CD14-positive monocyte (primary cell): ENCODE measurements around the gene SBF1. TPM values are rescaled to one million over a fixed set of nuclear protein-coding genes. Genes with fewer than 3 reads are reported as not detected.

ENCODE experiments used
- DNase-seq, 3 donors: peaks; one replicate each; pipeline ENCODE4 v3.0.0-alpha.2; 2011 to 2022
- H2AFZ ChIP-seq: 2 replicates; pipeline ENCODE4 v1.6.0; 2012; ENCODE audit warnings: mild to moderate bottlenecking, low read depth, low read length, inconsistent platforms; ENCODE audit not compliant: insufficient read depth, poor library complexity, severe bottlenecking
- H3K27ac ChIP-seq, 2 donors: 1 replicate in 1 of 2; 2 replicates in 1 of 2; pipeline ENCODE4 v1.5.1; 2012 to 2013; ENCODE audit warnings: low read length in 2 of 2, control low read depth in 1 of 2, inconsistent platforms in 1 of 2, low read depth in 1 of 2, mild to moderate bottlenecking in 1 of 2
- H3K27me3 ChIP-seq, 2 donors: one replicate each; pipeline versions ENCODE4 v1.6.0 to v1.6.1; 2011 to 2013; ENCODE audit warnings: low read length in 2 of 2; ENCODE audit not compliant: control insufficient read depth in 2 of 2, insufficient read depth in 2 of 2
- H3K36me3 ChIP-seq, 2 donors: replicated peaks in 1 of 2; 1 replicate in 1 of 2; 2 replicates in 1 of 2; pipeline versions ENCODE4 v1.5.1 to v1.6.1; 2012 to 2013; ENCODE audit warnings: low read length in 2 of 2, control low read depth in 1 of 2, inconsistent platforms in 1 of 2, mild to moderate bottlenecking in 1 of 2; ENCODE audit not compliant: insufficient read depth in 2 of 2, control insufficient read depth in 1 of 2
- H3K4me1 ChIP-seq, 2 donors: 1 replicate in 1 of 2; 2 replicates in 1 of 2; pipeline versions ENCODE4 v1.5.1 to v1.6.1; 2012 to 2013; ENCODE audit warnings: low read length in 2 of 2, control low read depth in 1 of 2, inconsistent platforms in 1 of 2, mild to moderate bottlenecking in 1 of 2, moderate library complexity in 1 of 2; ENCODE audit not compliant: insufficient read depth in 2 of 2, control insufficient read depth in 1 of 2
- H3K4me2 ChIP-seq: replicated peaks from 2 replicates; pipeline ENCODE3; 2012; ENCODE audit warnings: low read length, moderate library complexity, mild to moderate bottlenecking; ENCODE audit not compliant: poor library complexity, severe bottlenecking; ENCODE audit errors: extremely low read depth
- H3K4me3 ChIP-seq, 3 experiments: fragments of 200-600 bp in 1 of 3; sonication (generic) in 1 of 3; replicated peaks in 1 of 3; 1 replicate in 2 of 3; 2 replicates in 1 of 3; pipeline ENCODE4 v1.5.1; 2011 to 2013; ENCODE audit warnings: low read length in 3 of 3, mild to moderate bottlenecking in 3 of 3, control low read depth in 2 of 3, low read depth in 2 of 3, inconsistent platforms in 1 of 3, moderate library complexity in 1 of 3
- H3K79me2 ChIP-seq: 2 replicates; pipeline ENCODE4 v1.6.0; 2012; ENCODE audit warnings: mild to moderate bottlenecking, control low read depth, inconsistent platforms, low read length, moderate library complexity; ENCODE audit not compliant: insufficient read depth
- H3K9ac ChIP-seq: 2 replicates; pipeline ENCODE4 v1.6.0; 2017; ENCODE audit warnings: low read length, mild to moderate bottlenecking; ENCODE audit not compliant: insufficient read depth, poor library complexity, severe bottlenecking
- H3K9me3 ChIP-seq, 2 donors: replicated peaks in 1 of 2; 1 replicate in 1 of 2; 2 replicates in 1 of 2; pipeline versions ENCODE4 v1.5.1 to v1.6.1; 2012 to 2013; ENCODE audit warnings: low read length in 2 of 2, control low read depth in 1 of 2; ENCODE audit not compliant: control insufficient read depth in 1 of 2, insufficient read depth in 1 of 2
- H4K20me1 ChIP-seq: 2 replicates; pipeline ENCODE4 v1.6.0; 2012; ENCODE audit warnings: mild to moderate bottlenecking, low read length, control low read depth, moderate library complexity; ENCODE audit not compliant: insufficient read depth
- H3K27ac Mint-ChIP-seq, 7 donors: one replicate each; pipeline ENCODE4 v1.8.0; 2020; ENCODE audit warnings: mild to moderate bottlenecking in 7 of 7, mixed read lengths in 7 of 7, moderate library complexity in 6 of 7, inconsistent platforms in 2 of 7
- H3K27me3 Mint-ChIP-seq, 3 donors: one replicate each; pipeline ENCODE4 v1.8.0; 2021 to 2022; ENCODE audit warnings: low read depth in 3 of 3, mild to moderate bottlenecking in 3 of 3, mixed read lengths in 3 of 3, moderate library complexity in 3 of 3, inconsistent platforms in 1 of 3
- H3K36me3 Mint-ChIP-seq, 2 donors: one replicate each; pipeline ENCODE4 v1.8.0; 2020; ENCODE audit warnings: mixed read lengths in 2 of 2, inconsistent platforms in 1 of 2, mild to moderate bottlenecking in 1 of 2
- H3K4me1 Mint-ChIP-seq: one replicate; pipeline ENCODE4 v1.8.0; 2020; ENCODE audit warnings: mild to moderate bottlenecking, mixed read lengths
- H3K4me3 Mint-ChIP-seq, 2 donors: one replicate each; pipeline ENCODE4 v1.8.0; 2020; ENCODE audit warnings: mild to moderate bottlenecking in 2 of 2, mixed read lengths in 2 of 2, moderate library complexity in 1 of 2
- H3K9me3 Mint-ChIP-seq, 7 donors: one replicate each; pipeline ENCODE4 v1.8.0; 2020 to 2022; ENCODE audit warnings: mixed read lengths in 7 of 7, mild to moderate bottlenecking in 6 of 7, moderate library complexity in 6 of 7, inconsistent platforms in 2 of 7
- WGBS: methylation state at CpG from one replicate; pipeline ENCODE4 v1.1.5; 2013; ENCODE audit warnings: missing lambda C conversion rate; ENCODE audit not compliant: insufficient coverage; 5-methylcytosine and 5-hydroxymethylcytosine counted together
- intact Hi-C, 2 donors: fragments of 100-400 bp; cut with micrococcal nuclease; formaldehyde crosslinking; loops; one replicate each; pipeline versions ENCODE4 v1.15.0 to v1.15.1; 2023
- polyA plus RNA-seq, 3 donors: library from polyadenylated mRNA; depleted of rRNA in 1 of 3; unstranded in 2 of 3; stranded (reverse) in 1 of 3; fragments of 300-500 nt in 2 of 3; fragments of >200 nt in 1 of 3; fragmentation: Illumina TruSeq in 2 of 3; gene quantifications; 1 replicate in 2 of 3; 2 replicates in 1 of 3; pipeline ENCODE4 v1.2.3, GENCODE V29; 2012 to 2021
- TF ChIP-seq, protein P1 (sequence below): fragments of 200-600 bp; IDR thresholded peaks from one replicate; pipeline ENCODE4 v1.8.0; 2022; ENCODE audit warnings: antibody characterized with exemption, mild to moderate bottlenecking

The SBF1 gene
- polyA plus RNA-seq, 3 donors: 4.0 to 45.9 (median 6.2) TPM

DNA sequence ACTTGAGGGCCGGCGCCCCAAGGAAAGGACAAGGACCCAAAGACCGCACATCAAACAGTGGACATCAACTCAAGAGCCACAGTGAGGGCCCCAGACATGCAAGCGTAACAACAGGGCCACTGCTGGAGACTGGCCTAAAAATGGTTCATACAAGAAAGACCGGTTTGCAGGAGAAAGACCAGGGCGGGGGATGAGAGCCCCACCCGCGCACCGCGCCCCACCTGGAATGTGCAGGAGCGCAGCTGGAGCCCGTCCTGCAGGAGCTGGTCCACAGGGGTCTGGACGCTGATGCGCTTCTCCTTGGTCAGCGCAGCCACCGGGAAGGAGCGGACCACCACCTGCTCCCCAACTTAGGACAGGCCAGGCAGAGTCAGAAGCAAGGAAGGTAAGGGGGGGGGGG, 13.9 kb downstream of the SBF1 start:
- DNase-seq: no peak
- no peaks in the 10 kb centered on the region for H3K4me1 ChIP-seq
- H3K9me3 ChIP-seq: no peaks in the 10 kb centered on the region
- TF ChIP-seq, protein P1, sequence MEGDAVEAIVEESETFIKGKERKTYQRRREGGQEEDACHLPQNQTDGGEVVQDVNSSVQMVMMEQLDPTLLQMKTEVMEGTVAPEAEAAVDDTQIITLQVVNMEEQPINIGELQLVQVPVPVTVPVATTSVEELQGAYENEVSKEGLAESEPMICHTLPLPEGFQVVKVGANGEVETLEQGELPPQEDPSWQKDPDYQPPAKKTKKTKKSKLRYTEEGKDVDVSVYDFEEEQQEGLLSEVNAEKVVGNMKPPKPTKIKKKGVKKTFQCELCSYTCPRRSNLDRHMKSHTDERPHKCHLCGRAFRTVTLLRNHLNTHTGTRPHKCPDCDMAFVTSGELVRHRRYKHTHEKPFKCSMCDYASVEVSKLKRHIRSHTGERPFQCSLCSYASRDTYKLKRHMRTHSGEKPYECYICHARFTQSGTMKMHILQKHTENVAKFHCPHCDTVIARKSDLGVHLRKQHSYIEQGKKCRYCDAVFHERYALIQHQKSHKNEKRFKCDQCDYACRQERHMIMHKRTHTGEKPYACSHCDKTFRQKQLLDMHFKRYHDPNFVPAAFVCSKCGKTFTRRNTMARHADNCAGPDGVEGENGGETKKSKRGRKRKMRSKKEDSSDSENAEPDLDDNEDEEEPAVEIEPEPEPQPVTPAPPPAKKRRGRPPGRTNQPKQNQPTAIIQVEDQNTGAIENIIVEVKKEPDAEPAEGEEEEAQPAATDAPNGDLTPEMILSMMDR: no peak
- no peak overlapping the region for H3K4me3 ChIP-seq
- intact Hi-C loops: no loop called here
- Mint-ChIP-seq H3K27me3 (peaks cover 0 to 2% (median 0%) of the 10 kb centered on the region in 3 donors), H3K27ac (no peak overlapping the region), H3K36me3 (peaks cover 75 to 94% of the 10 kb centered on the region in 2 donors), H3K4me3 (no peak overlapping the region), H3K4me1 (no peaks in the 10 kb centered on the region), H3K9me3 (peaks cover 0 to 3% (median 0%) of the 10 kb centered on the region in 7 donors)
- H3K79me2 ChIP-seq: no peaks in the 10 kb centered on the region
- 96% methylated on average over 17 of the region's 17 CpGs for WGBS
- H3K27ac ChIP-seq: no peak overlapping the region
- no peak overlapping the region for H3K4me2 ChIP-seq
- H3K36me3 ChIP-seq: peaks cover 94 to 98% of the 10 kb centered on the region in 2 donors
- H2AFZ ChIP-seq: no peak overlapping the region
- peaks cover 13% of the 10 kb centered on the region for H4K20me1 ChIP-seq
- H3K9ac ChIP-seq: no peak overlapping the region
- no peaks in the 10 kb centered on the region for H3K27me3 ChIP-seq

DNA sequence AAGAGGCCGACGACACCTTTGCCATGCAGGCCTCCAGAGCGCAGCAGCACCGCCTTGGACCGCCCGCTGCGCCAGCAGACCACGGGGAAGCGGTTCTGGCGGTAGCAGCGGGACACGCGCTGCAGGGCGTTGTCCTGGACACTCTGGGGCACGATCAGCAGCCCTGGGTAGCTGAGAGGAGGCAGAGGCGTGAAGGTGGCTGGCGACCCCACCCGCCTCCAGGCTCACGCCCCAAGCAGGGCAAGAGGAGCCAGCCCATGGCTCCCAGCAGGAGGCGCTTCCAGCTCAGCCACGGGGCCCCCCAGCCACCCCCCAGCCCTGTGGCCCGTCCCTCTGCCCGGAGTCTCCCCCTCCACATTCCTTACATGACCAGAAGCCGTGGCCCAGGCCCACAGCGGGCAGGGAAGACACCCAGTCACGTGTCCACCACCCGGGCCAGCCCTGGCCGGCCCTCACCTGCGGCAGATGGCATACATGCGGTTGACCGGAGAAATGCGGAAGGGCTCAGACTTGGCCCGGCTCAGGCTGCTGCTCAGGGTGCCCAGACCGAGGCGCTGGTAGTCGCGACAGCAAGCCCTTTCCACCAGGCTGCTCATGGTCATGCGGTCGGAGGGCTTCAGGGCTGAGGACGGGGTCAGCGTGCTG, 15.2 kb downstream of the SBF1 start:
- intact Hi-C loops: no loop called here
- H3K36me3 Mint-ChIP-seq: peaks cover 73 to 93% of the 10 kb centered on the region in 2 donors

More for the DNA sequence above, 15.2 kb downstream of the SBF1 start:
- DNase-seq: no peak
- no peak overlapping the region for H3K9ac ChIP-seq
- peaks cover 0 to 3% (median 0%) of the 10 kb centered on the region in 3 donors for H3K27me3 Mint-ChIP-seq
- H3K9me3 Mint-ChIP-seq: peaks cover 0 to 3% (median 0%) of the 10 kb centered on the region in 7 donors
- no peaks in the 10 kb centered on the region for H3K27me3 ChIP-seq
- H2AFZ ChIP-seq: no peak overlapping the region
- no peak overlapping the region for H3K27ac Mint-ChIP-seq
- H3K79me2 ChIP-seq: no peaks in the 10 kb centered on the region
- no peaks in the 10 kb centered on the region for H3K9me3 ChIP-seq
- no peak overlapping the region for H3K27ac ChIP-seq
- no peak overlapping the region for H3K4me3 ChIP-seq
- no peaks in the 10 kb centered on the region for H3K4me1 Mint-ChIP-seq
- H3K36me3 ChIP-seq: peaks cover 94 to 98% of the 10 kb centered on the region in 2 donors
- no peaks in the 10 kb centered on the region for H3K4me1 ChIP-seq
- H3K4me2 ChIP-seq: no peak overlapping the region
- no peak overlapping the region for H3K4me3 Mint-ChIP-seq
- TF ChIP-seq, protein P1: no peak
- H4K20me1 ChIP-seq: peaks cover 12% of the 10 kb centered on the region
- 95% methylated on average over 41 of the region's 41 CpGs for WGBS
